Fibroblast of lung (primary cell): ENCODE results near the gene FLNA. TPM values are rescaled to one million over a fixed set of nuclear protein-coding genes. Genes with fewer than 3 reads are reported as not detected.

Experiments used
- DNase-seq, 2 donors: peaks; one replicate each; pipeline versions ENCODE4 v3.0.0 to v3.0.0-alpha.2; 2010; ENCODE audit warnings: low read depth in 2 of 2
- H2AFZ ChIP-seq: 2 replicates; pipeline ENCODE4 v1.5.1; 2012; ENCODE audit warnings: low read length, control low read depth, inconsistent platforms
- H3K27ac ChIP-seq: 2 replicates; pipeline ENCODE4 v1.5.1; 2011; ENCODE audit warnings: low read length, control low read depth; ENCODE audit not compliant: insufficient read depth
- H3K27me3 ChIP-seq: 2 replicates; pipeline ENCODE4 v1.5.1; 2011; ENCODE audit warnings: mild to moderate bottlenecking, low read length; ENCODE audit not compliant: control insufficient read depth, insufficient read depth
- H3K36me3 ChIP-seq: 2 replicates; pipeline ENCODE4 v1.5.1; 2011; ENCODE audit warnings: low read length; ENCODE audit not compliant: control insufficient read depth, insufficient read depth
- H3K4me1 ChIP-seq: 2 replicates; pipeline ENCODE4 v1.5.1; 2011; ENCODE audit warnings: low read length; ENCODE audit not compliant: control insufficient read depth, insufficient read depth; ENCODE audit errors: extremely low read depth
- H3K4me2 ChIP-seq: 2 replicates; pipeline ENCODE4 v1.5.1; 2011; ENCODE audit warnings: low read length, control low read depth; ENCODE audit not compliant: insufficient read depth; ENCODE audit errors: extremely low read depth
- H3K4me3 ChIP-seq, 4 experiments: fragments of 200-600 bp in 1 of 4; sonication (generic) in 1 of 4; replicated peaks in 1 of 4; 2 replicates each; pipeline ENCODE4 v1.5.1; 2011 to 2016; ENCODE audit warnings: low read length in 4 of 4, low read depth in 3 of 4, mild to moderate bottlenecking in 3 of 4, control low read depth in 2 of 4, inconsistent platforms in 1 of 4, mixed read lengths in 1 of 4; ENCODE audit not compliant: insufficient read depth in 1 of 4; ENCODE audit errors: control extremely low read depth in 1 of 4
- H3K79me2 ChIP-seq: 2 replicates; pipeline ENCODE4 v1.5.1; 2012; ENCODE audit warnings: mild to moderate bottlenecking, low read length, inconsistent platforms; ENCODE audit not compliant: control insufficient read depth, insufficient read depth
- H3K9ac ChIP-seq: 2 replicates; pipeline ENCODE4 v1.5.1; 2011; ENCODE audit warnings: mild to moderate bottlenecking, low read length, control low read depth; ENCODE audit not compliant: insufficient read depth
- H3K9me3 ChIP-seq: 2 replicates; pipeline ENCODE4 v1.5.1; 2012; ENCODE audit warnings: low read depth, low read length; ENCODE audit not compliant: control insufficient read depth, insufficient read depth
- H4K20me1 ChIP-seq: 2 replicates; pipeline ENCODE4 v1.5.1; 2011; ENCODE audit warnings: low read length; ENCODE audit not compliant: control insufficient read depth, insufficient read depth; ENCODE audit errors: extremely low read depth
- EZH2 ChIP-seq: IDR thresholded peaks from 2 replicates; pipeline ENCODE4 v1.5.1; 2012; ENCODE audit warnings: low read length, control low read depth, mild to moderate bottlenecking; ENCODE audit errors: missing control alignments
- polyA plus RNA-seq, 2 donors: library from polyadenylated mRNA; depleted of rRNA in 1 of 2; stranded (reverse) in 1 of 2; unstranded in 1 of 2; fragments of >200 nt; gene quantifications; 2 replicates each; pipeline ENCODE4 v1.2.1, GENCODE V29; 2011 to 2012; ENCODE audit warnings: missing spikeins in 1 of 2
- total RNA-seq: library from RNA; depleted of rRNA; stranded (reverse); fragments of >200 nt; gene quantifications from 2 replicates; pipeline ENCODE4 v1.2.1, GENCODE V29; 2014
- TF ChIP-seq, protein P1 (sequence below), 2 donors: IDR thresholded peaks in 1 of 2; conservative IDR thresholded peaks in 1 of 2; 1 replicate in 1 of 2; 2 replicates in 1 of 2; pipeline ENCODE4 v1.5.1; 2011 to 2012; ENCODE audit warnings: low read length in 2 of 2, control low read depth in 1 of 2, inconsistent platforms in 1 of 2, low read depth in 1 of 2, mild to moderate bottlenecking in 1 of 2

FLNA gene
- total and polyA plus RNA-seq, 2 donors (not counting 1 experiment from before 2014, with no cell fraction given), result 799 to 2,728 TPM

DNA sequence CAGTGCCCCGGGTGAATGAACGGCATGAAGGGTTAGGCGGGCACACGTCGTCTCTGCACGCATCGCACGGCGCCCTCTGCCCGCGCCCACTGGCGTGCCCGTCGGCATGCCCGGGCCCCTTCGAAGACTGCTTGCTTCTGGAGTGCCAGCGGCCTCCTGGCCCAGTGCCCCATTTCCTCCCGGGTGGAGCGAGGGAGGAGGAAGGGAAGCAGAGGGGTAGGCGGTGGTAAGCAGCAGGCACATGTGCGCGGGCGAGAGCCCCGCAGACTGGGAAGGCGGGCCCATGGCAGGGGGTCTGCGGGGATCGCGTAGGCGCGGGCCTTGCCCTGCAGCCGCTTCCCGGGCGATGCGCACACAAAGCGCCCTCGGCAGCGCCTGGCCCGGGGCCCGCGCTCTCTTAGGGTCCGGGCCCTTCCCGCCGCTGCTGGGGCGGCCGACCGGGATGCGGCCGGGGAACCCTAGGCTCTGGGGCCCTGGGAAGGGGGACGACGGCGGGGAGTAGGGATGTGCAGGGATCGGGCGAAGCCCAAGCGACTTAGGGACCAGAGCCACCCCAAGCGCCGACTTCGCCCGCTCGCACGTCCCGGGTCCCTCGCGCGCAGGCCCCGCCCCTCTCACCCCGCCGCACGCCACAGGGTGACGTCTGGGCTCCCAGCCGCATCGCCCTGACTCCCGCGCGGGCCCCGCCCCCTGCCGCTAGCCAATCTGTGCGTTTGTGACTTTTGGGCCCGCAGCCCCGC lies 3.8 kb upstream of the FLNA start:
- H4K20me1 ChIP-seq, result no peaks in the 10 kb centered on the region
- DNase-seq, result peak in 1 of 2 donors; percentile 49
- no peak overlapping the region for H2AFZ ChIP-seq
- H3K4me1 ChIP-seq, result peaks cover 5% of the 10 kb centered on the region
- H3K9ac ChIP-seq, result peak overlapping the region; percentile 76
- H3K27ac ChIP-seq, result peak overlapping the region; percentile 90
- H3K4me2 ChIP-seq, result peak overlapping the region; percentile 51
- H3K36me3 ChIP-seq, result peaks cover 3% of the 10 kb centered on the region
- H3K27me3 ChIP-seq, result no peaks in the 10 kb centered on the region
- H3K9me3 ChIP-seq, result no peaks in the 10 kb centered on the region
- H3K79me2 ChIP-seq, result peaks cover 24% of the 10 kb centered on the region
- no peak for TF ChIP-seq EZH2
- TF ChIP-seq, protein P1, sequence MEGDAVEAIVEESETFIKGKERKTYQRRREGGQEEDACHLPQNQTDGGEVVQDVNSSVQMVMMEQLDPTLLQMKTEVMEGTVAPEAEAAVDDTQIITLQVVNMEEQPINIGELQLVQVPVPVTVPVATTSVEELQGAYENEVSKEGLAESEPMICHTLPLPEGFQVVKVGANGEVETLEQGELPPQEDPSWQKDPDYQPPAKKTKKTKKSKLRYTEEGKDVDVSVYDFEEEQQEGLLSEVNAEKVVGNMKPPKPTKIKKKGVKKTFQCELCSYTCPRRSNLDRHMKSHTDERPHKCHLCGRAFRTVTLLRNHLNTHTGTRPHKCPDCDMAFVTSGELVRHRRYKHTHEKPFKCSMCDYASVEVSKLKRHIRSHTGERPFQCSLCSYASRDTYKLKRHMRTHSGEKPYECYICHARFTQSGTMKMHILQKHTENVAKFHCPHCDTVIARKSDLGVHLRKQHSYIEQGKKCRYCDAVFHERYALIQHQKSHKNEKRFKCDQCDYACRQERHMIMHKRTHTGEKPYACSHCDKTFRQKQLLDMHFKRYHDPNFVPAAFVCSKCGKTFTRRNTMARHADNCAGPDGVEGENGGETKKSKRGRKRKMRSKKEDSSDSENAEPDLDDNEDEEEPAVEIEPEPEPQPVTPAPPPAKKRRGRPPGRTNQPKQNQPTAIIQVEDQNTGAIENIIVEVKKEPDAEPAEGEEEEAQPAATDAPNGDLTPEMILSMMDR (conservative IDR thresholded peaks at IDR 0.05 in 1 of 2, IDR thresholded peaks at IDR 0.05 in 1 of 2; ENCODE audit: low read depth in 1 of 2, low read length in 2 of 2), result no peak
- H3K4me3 ChIP-seq, result peak overlapping the region in 3 of 4 experiments; percentile 25 to 52 (median 33)

DNA sequence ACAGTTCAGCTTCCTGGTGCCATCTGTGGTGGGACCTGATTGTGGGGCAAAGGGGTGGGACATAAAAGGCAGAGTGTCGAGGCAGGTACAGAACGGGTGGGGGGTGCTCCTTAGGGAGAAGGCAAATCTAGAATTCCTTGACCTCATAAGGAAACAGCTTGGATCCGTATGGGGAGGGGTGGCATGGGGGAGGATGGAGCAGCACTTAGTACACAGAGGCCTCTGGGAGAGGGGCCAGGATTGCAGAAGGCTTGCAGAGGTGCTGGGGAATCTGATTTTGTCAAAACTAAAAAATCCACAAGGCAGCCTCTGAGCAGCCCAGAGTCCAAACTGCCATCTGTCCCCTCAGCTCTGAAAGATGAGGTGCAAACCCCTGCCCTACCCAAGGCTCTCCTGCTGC lies 2.3 kb upstream of the FLNA start:
- peaks cover 5% of the 10 kb centered on the region for H3K4me1 ChIP-seq
- peak in 1 of 2 donors; percentile 55 for DNase-seq
- no peak overlapping the region for H3K4me3 ChIP-seq
- TF ChIP-seq EZH2, result no peak
- TF ChIP-seq, protein P1 (conservative IDR thresholded peaks at IDR 0.05 in 1 of 2, IDR thresholded peaks at IDR 0.05 in 1 of 2; ENCODE audit: low read depth in 1 of 2, low read length in 2 of 2), result no peak
- peaks cover 31% of the 10 kb centered on the region for H3K79me2 ChIP-seq
- H3K36me3 ChIP-seq, result peaks cover 3% of the 10 kb centered on the region
- H3K27ac ChIP-seq, result no peak overlapping the region
- H2AFZ ChIP-seq, result no peak overlapping the region
- no peaks in the 10 kb centered on the region for H3K9me3 ChIP-seq
- H4K20me1 ChIP-seq, result no peaks in the 10 kb centered on the region
- H3K4me2 ChIP-seq, result no peak overlapping the region
- no peaks in the 10 kb centered on the region for H3K27me3 ChIP-seq
- no peak overlapping the region for H3K9ac ChIP-seq

DNA sequence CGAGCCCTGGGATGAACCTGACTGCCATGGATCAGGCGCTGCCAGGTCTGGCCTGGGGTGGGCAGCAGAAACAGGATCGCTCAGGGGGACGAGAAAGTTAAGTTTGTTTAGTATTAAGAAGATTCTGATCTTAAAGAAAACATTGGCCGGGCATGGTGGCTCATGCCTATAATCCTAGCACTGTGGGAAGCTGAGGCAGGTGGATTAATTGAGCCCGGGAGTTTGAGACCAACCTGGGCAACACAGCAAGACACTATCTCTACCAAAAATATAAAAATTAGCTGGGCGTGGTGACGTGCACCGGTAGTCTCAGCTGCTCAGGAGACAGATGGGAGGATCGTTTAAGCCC lies 696 bp upstream of the FLNA start:
- no peaks in the 10 kb centered on the region for H3K4me1 ChIP-seq
- TF ChIP-seq, protein P1 (conservative IDR thresholded peaks at IDR 0.05 in 1 of 2, IDR thresholded peaks at IDR 0.05 in 1 of 2; ENCODE audit: low read depth in 1 of 2, low read length in 2 of 2), result no peak
- no peak for TF ChIP-seq EZH2
- H3K27me3 ChIP-seq, result no peaks in the 10 kb centered on the region
- H4K20me1 ChIP-seq, result no peaks in the 10 kb centered on the region
- H3K4me2 ChIP-seq, result peak overlapping the region; percentile 13
- H3K36me3 ChIP-seq, result peaks cover under 1% of the 10 kb centered on the region
- H3K9me3 ChIP-seq, result no peaks in the 10 kb centered on the region
- peaks cover 31% of the 10 kb centered on the region for H3K79me2 ChIP-seq
- no peak for DNase-seq
- H3K9ac ChIP-seq, result no peak overlapping the region
- peak overlapping the region in 1 of 4 experiments; percentile 48 for H3K4me3 ChIP-seq
- H2AFZ ChIP-seq, result no peak overlapping the region
- H3K27ac ChIP-seq, result no peak overlapping the region
